Activated CD4-positive, alpha-beta T cell treated with anti-CD3 and anti-CD28 coated beads, Interleukin-2, amount 50 U/mL, for 16 hours (primary cell): ENCODE data around the gene TNN.

ENCODE experiments used
- DNase-seq: peaks from one replicate; pipeline ENCODE4 v3.0.0-alpha.2; 2020

The TNN gene

GRCh38 chr1:175116903-175117302 is 49.3 kb downstream of the TNN start:
- no peak for DNase-seq

- DNase-seq, result no peak
These were observed 51.0 kb downstream of the TNN start for GRCh38 chr1:175118375-175119367.

- DNase-seq, result no peak
These were observed 52.9 kb downstream of the TNN start for GRCh38 chr1:175120511-175120910.

DNA sequence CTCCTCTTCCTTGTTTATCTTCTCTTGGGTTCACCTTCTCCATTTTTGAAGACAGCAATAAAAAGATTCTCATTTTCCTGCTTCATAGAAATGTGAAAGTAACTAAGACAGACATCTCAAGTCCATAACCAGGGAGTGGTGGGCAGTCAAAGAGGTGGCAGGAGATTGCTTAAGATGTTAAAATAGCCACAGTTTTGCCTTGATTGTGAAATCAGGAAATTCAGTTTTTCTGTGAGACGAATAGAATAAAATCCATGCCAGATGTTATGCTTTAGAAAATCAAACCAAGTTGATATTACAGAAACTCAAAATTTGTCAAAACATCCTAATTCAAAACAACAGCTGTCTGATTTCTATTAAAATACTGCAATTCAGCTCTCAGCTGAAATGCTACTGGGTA is 57.2 kb downstream of the TNN start:
- DNase-seq, result no peak

GRCh38 chr1:175126347-175126746 is 58.7 kb downstream of the TNN start:
- DNase-seq, result no peak

DNA sequence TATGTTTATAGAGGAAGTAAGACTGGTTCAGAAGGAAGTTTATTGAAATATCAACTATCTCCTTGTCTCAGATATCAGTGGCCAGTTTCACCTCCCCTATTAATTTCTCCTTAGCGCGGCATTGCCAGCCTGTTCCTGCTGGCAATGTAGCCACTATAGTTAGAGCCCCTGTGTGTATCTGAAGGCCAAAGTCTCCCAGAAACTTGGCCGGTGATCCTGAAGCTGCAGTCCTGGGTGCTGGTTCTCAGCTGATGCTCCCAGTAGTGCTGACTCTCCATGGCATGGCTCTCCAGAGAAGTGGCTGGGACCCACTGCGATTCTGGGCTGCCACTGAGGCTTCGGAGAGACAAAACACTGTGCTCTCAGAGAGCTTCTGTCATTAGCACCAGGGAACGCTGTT is 59.9 kb downstream of the TNN start:
- DNase-seq, result no peak

DNA sequence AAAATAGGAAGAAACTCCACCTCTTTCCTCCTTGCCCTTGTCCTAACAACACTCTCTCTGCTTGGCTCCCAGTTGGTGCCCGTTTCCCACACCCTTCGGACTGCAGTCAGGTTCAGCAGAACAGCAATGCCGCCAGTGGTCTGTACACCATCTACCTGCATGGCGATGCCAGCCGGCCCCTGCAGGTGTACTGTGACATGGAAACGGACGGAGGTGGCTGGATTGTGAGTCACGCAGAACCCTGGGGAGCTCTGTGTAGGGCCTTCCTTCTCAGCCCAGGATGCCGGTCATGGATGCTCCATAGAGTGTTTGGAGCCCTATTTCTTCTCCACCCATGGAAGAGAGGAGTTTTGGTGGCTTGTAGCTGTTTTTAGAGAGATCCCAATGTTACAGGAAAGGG is 60.9 kb downstream of the TNN start:
- DNase-seq, result no peak

DNA sequence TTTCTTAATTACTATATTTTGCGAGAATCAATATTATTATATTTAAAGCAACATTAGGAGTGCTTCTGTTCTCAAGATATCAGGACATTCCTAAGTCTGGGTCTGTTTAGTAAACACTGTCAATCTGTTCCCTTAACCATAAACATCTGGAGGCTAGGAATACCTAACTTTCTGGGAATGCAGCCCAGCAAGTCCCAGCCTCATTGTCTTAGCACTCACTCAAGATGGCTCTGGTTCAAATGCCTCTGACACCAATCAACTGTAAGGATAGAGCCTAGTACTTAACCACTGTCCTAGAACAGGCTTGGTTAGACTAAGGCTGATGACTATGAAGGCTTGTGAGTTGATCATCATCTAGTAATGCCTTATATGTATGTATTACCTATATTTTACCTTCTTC is 61.5 kb downstream of the TNN start:
- no peak for DNase-seq

- no peak for DNase-seq
These were observed 62.0 kb downstream of the TNN start for GRCh38 chr1:175129644-175129996.

DNA sequence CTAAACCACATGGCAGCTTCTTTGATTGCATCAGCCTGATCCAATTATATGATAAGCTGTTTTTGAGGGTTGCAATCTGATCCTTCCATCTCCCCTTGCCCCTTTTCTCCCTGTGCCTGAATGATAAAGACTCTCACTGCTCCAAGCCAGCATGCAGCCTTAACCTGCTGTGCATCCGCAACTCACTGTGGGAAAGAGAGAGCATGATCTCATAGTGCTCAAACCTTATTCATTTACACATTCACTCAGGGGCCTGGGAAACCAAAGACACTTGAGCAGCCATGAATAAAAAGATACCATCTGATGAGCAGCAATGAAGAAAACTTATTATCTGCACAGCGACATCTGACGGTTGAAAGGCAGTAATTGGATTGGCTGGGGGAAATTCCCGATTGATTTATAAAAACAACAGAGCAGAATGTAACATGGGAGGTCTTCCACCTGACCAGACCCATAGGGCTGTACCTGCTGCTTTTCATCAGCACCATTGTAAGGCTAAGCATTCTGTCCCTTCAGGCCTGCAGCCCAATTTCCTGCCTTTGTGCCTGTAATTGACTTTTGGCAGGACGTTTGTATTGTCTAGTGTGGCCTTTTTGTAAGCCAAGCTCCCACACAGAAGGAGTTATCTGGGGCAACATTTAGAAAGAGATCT is 62.5 kb downstream of the TNN start:
- DNase-seq, result no peak

- no peak for DNase-seq
These were observed 63.0 kb downstream of the TNN start for GRCh38 chr1:175130649-175131045.

DNA sequence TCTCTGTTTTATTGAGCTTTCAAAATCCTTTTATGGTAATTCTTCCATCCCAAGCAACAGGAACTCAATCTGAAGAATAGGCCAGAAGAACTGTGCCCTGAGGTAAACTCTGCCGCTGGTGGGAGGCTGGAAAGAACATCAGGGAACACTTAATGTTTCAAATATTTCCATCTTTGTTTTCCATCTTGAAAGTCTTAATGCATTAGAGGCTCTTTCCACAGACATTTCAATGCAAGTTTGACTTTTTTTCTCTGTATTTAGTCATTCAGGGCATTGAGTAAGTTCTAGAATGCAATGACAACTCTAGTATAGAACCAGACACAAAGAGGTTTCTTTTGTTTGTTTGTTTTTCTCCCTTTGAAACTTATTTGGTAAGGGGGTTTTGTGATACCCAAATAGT is 63.5 kb downstream of the TNN start:
- DNase-seq, result no peak

DNA sequence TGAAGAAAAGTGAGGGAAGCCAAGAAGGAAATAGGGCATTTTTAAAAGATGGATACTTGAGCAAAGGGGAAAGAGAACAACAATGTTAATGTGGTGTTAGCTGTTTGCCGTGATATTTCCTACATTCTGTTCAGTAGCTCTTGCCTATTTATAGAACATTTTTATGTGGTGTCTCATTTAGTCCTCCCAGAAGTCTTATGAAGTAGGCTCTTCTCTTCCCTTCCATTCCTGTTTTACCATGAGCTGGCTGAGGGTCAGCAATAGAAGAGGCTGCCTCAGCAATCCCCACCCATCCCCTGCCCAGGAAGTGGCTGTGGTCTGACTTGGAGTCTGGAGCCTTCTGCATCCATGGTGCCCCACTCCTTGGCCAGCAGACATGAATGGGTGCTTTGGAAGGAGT is 64.8 kb downstream of the TNN start:
- no peak for DNase-seq

DNA sequence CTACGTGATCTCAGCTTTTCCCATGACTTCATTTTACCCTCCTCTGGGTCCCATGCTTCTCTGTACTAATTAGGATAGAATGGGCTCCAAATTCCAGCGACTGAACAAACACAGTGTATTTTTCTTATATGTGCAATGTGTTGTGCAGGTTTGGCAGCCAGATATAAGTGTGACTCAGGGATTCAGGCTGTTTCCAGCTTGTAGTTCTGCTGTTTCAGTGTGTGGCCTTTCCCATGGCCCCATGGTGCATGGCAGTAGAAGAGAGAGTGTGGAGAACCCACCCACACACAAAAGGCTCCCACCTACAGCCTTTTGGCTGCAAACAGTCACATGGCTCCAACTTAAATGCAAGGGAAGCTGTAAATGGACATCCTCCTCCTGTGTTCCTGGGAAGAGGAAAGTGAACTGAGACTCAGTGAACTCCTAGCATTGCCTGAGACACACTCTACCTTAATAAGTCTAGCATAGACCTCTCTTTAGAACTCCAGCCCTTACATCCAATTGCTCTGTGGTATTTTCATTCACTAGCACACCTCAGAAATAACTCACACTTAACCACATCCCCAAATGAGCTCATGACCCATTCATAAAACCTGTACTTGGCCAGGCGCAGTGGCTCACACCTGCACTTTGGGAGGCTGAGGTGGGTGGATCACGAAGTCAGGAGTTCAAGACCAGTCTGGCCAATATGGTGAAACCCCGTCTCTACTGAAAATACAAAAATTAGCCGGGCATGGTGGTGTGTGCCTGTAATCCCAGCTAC is 66.2 kb downstream of the TNN start:
- DNase-seq, result peak; percentile 6

DNA sequence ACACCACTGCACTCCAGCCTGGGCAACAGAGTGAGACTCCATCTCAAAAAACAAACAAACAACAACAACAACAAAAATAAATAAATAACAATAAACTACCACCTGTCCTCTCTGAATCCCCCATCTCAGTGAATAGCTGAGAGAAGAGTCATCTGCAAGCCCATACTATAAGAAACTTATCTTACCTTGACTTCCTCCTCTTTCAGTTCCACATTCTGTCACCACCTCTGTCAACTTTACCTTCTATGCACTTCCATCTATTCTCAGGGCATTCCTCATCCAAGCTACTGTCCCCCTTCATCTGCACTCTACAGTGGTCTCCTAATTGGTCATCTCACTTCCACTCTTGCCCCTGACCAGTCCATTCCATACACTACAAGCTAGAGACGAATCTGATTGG is 66.9 kb downstream of the TNN start:
- DNase-seq, result no peak

GRCh38 chr1:175136246-175136645 is 68.6 kb downstream of the TNN start:
- DNase-seq, result no peak

DNA sequence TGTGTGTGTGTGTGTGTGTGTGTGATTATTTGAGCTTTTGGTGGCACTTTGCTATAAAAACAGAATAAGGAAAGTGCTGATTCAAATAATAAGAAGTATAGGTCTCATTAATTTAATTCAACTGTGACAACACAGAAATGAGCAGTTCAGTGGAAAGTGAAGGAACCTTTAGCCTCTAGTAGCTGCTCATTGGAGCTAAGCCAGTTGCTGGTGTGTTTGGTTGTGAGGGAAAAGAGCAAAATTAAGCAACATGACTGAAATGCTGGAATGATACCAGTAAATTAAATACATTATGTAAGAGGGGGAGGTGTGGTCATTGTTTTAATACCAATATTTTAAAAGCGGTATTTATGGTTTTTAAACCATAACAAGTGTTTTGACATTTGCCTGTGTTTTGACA is 69.7 kb downstream of the TNN start:
- DNase-seq, result no peak

GRCh38 chr1:175138579-175138978 is 70.9 kb downstream of the TNN start:
- DNase-seq, result no peak

DNA sequence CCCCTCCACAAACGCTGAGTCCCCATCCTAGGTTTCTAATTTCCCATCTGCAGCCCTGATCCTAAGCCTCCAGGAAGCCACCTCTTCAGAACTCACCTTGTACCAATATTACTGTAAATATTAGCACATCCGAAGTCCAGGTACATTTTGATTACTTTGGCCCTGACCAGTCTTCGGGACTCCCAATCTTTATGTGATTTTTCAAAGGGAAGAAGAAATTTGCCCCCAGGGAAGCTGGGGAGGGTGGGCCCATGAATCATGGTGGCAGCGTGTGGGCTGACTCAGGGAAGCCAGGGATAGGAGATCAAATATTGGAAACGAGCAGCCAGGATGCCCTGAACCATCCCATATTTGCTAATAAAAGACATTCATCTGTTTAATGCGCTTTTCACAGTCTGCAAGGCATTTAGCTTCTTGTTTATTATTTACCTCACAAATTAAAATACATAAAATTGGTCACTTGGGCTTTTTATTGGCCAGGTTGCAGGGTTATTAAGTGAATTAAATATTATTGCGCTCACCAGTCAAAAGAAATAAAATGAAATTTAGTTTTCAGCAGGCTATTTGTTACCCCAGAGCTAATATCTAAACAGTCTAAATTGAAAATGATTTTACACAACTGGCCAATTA is 78.4 kb downstream of the TNN start:
- DNase-seq, result no peak

- peak; percentile 69 for DNase-seq
These were observed 79.0 kb downstream of the TNN start for GRCh38 chr1:175146529-175147213.

GRCh38 chr1:175147569-175147968 is 79.9 kb downstream of the TNN start:
- no peak for DNase-seq

DNA sequence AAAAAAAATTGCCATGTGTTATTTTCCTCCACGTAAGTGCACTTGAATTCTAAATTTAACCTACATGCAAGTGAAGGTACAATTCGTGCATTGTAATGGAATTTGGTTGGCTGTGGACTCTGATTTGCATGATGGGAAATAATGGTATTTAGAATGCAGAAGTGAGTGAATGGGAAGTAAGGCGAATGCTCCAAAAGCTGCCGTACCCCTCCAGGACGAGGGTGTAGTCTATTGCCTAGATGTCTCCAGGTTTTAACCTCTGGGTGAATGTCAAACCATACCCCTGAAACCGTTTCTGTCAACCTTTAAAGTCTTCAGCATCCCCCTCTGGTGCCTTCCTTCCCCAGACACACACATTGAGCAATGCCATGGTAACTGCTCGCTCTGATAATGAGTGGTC is 80.4 kb downstream of the TNN start:
- DNase-seq, result no peak
